ENCODE measurements around the gene LRRC59.

DNA sequence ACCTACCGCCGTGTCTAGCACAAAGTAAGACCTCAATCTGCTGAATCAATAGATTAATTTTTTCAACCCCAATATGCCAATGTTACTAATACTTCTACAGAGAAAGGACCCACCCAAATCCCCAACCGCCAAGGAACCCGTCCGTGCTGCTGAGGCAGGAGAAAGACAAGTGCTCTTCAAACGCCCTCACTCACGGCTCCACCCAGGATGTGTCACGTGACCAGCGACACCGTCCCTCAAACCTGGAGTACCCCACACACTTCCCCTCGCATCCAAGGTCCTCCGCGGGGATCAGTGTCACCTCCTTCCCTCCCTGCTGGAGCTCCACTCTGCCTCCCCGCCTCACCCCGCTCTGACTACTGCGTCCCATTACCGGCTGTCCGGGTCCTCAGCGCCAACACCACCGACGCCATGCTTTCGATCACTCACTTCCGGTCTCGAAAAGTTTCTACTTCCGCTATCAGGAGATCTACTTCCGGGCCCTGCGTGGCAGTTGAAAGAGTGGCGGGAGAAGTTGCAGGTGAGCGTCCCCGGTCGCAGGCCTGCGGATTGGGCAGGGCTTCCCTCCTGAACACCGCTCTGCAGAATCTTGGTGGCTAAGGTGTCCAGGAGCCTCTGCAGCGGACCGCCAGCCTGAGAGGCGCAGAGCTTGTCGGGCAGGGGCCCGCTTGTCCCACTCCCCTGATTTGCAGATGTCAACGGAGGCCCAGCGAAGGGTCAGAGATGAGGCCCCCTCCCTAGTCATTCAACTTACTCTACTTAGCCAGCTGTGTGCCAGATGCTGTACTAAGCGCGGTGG is 24.4 kb downstream of the LRRC59 start, which contains the start of the genes EME1 and MRPL27:
- TF ChIP-seq, protein P1, sequence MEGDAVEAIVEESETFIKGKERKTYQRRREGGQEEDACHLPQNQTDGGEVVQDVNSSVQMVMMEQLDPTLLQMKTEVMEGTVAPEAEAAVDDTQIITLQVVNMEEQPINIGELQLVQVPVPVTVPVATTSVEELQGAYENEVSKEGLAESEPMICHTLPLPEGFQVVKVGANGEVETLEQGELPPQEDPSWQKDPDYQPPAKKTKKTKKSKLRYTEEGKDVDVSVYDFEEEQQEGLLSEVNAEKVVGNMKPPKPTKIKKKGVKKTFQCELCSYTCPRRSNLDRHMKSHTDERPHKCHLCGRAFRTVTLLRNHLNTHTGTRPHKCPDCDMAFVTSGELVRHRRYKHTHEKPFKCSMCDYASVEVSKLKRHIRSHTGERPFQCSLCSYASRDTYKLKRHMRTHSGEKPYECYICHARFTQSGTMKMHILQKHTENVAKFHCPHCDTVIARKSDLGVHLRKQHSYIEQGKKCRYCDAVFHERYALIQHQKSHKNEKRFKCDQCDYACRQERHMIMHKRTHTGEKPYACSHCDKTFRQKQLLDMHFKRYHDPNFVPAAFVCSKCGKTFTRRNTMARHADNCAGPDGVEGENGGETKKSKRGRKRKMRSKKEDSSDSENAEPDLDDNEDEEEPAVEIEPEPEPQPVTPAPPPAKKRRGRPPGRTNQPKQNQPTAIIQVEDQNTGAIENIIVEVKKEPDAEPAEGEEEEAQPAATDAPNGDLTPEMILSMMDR (IDR thresholded peaks at IDR 0.05; ENCODE audit: insufficient read depth, low read length, poor library complexity, severe bottlenecking): no peak
- TF ChIP-seq EZH2phosphoT487 (conservative IDR thresholded peaks at IDR 0.05; ENCODE audit: low read length): no peak

All from SU-DHL-6 (cell line).